Fibroblast of villous mesenchyme (primary cell): ENCODE measurements around the gene ROGDI. TPM values are rescaled to one million over a fixed set of nuclear protein-coding genes. Genes with fewer than 3 reads are reported as not detected.

Experiments
- DNase-seq: peaks from one replicate; pipeline ENCODE4 v3.0.0-alpha.2; 2010; ENCODE audit warnings: low read depth
- H3K4me3 ChIP-seq: 2 replicates; pipeline ENCODE4 v1.5.1; 2011; ENCODE audit warnings: low read depth, mild to moderate bottlenecking, low read length
- CTCF ChIP-seq: IDR thresholded peaks from 2 replicates; pipeline ENCODE4 v1.5.1; 2012; ENCODE audit warnings: low read depth, mild to moderate bottlenecking, low read length; ENCODE audit not compliant: insufficient read depth
- small RNA-seq: library from RNA; depleted of rRNA; stranded (forward); fragments of <200 nt; gene quantifications from one replicate; pipeline ENCODE3, GENCODE V24; 2012
- total RNA-seq: library from RNA; depleted of rRNA; stranded (reverse); fragments of >200 nt; gene quantifications from 2 replicates; pipeline ENCODE4 v1.2.3, GENCODE V29; 2012

The ROGDI gene
- total RNA-seq, 1 donor, result 20.7 TPM

GRCh38 chr16:4749700-4750257 is 52.7 kb downstream of the ROGDI start:
- DNase-seq, result no peak
- no peak overlapping the region for H3K4me3 ChIP-seq
- no peak for TF ChIP-seq CTCF

GRCh38 chr16:4748682-4749411 is 53.6 kb downstream of the ROGDI start:
- DNase-seq, result no peak
- TF ChIP-seq CTCF, result no peak
- H3K4me3 ChIP-seq, result no peak overlapping the region

GRCh38 chr16:4747906-4748681 is 54.3 kb downstream of the ROGDI start:
- DNase-seq, result no peak

GRCh38 chr16:4746991-4747574 is 55.4 kb downstream of the ROGDI start:
- no peak for DNase-seq
- no peak overlapping the region for H3K4me3 ChIP-seq
- TF ChIP-seq CTCF, result no peak

More at GRCh38 chr16:4747906-4748681, 54.3 kb downstream of the ROGDI start:
- no peak overlapping the region for H3K4me3 ChIP-seq
- no peak for TF ChIP-seq CTCF

Small RNA genes lying within 50 kb of the gene (small RNA-seq; reads per million reads assigned to genes)
- gene RF00017, result not detected

Other genes starting within 250 kb of the ROGDI start
- gene C16orf96, start 246.3 kb downstream of the ROGDI start, total RNA-seq, result not detected in 2 replicates
- 6.9 and 10.3 TPM in 2 replicates for gene UBALD1, start 187.7 kb downstream of the ROGDI start, total RNA-seq
- gene MGRN1, start 177.8 kb downstream of the ROGDI start, total RNA-seq, result 43.2 and 44.5 TPM in 2 replicates
- gene NUDT16L1, start 109.1 kb downstream of the ROGDI start, total RNA-seq, result 28.5 and 31.2 TPM in 2 replicates
- 25.4 and 33.2 TPM in 2 replicates for gene ANKS3, start 68.4 kb downstream of the ROGDI start, total RNA-seq
- gene DNAAF8, start 68.1 kb downstream of the ROGDI start, total RNA-seq, result 1.3 and 1.7 TPM in 2 replicates
- 12.5 and 12.6 TPM in 2 replicates for gene ZNF500, start 35.5 kb downstream of the ROGDI start, total RNA-seq
- gene SEPTIN12, start 14.3 kb downstream of the ROGDI start, total RNA-seq, result not detected in 2 replicates
- not detected in 2 replicates for gene SMIM22, start 7.3 kb downstream of the ROGDI start, total RNA-seq
- 45.7 and 60.9 TPM in 2 replicates for gene GLYR1, start 44.7 kb upstream of the ROGDI start, total RNA-seq
- 28.1 and 32.2 TPM in 2 replicates for gene UBN1, start 44.8 kb upstream of the ROGDI start, total RNA-seq
- 0.32 and 0.86 TPM in 2 replicates for gene PPL, start 134.5 kb upstream of the ROGDI start, total RNA-seq
- gene SEC14L5, start 155.7 kb upstream of the ROGDI start, total RNA-seq, result under 0.01 TPM in 1 of 2 replicates, not detected in the other
- gene NAGPA, start 231.3 kb upstream of the ROGDI start, total RNA-seq, result 17.3 and 18.0 TPM in 2 replicates